ENCODE results near the gene LRRC23. TPM values are rescaled to one million over a fixed set of nuclear protein-coding genes. Genes with fewer than 3 reads are reported as not detected.

LRRC23 gene
- total and polyA plus RNA-seq, 9 donors = 5.7 to 13.7 (median 11.0) TPM

Other genes starting within 250 kb of the LRRC23 start
- 59.5 TPM for gene ING4, start 241.7 kb upstream of the LRRC23 start, total RNA-seq
- gene ING4, start 241.7 kb upstream of the LRRC23 start, polyA plus RNA-seq (ENCODE audit: insufficient read depth in 1 of 8, insufficient read length in 8 of 8, low replicate concordance in 1 of 8) = 10 to 100 TPM; 45.9 to 59.9 (median 54.3) TPM
- 18.2 TPM for gene ZNF384, start 215.4 kb upstream of the LRRC23 start, total RNA-seq
- gene ZNF384, start 215.4 kb upstream of the LRRC23 start, polyA plus RNA-seq (ENCODE audit: insufficient read depth in 1 of 8, insufficient read length in 8 of 8, low replicate concordance in 1 of 8) = 10 to 100 TPM; 36.9 to 57.9 (median 49.7) TPM
- gene PIANP, start 204.0 kb upstream of the LRRC23 start, total RNA-seq = 0.49 TPM
- 1 to 10 TPM; 2.4 to 8.4 (median 5.6) TPM for gene PIANP, start 204.0 kb upstream of the LRRC23 start, polyA plus RNA-seq (ENCODE audit: insufficient read depth in 1 of 8, insufficient read length in 8 of 8, low replicate concordance in 1 of 8)
- 53.6 TPM for gene COPS7A, start 180.8 kb upstream of the LRRC23 start, total RNA-seq
- 10 to 100 TPM; 59.0 to 68.7 (median 64.7) TPM for gene COPS7A, start 180.8 kb upstream of the LRRC23 start, polyA plus RNA-seq (ENCODE audit: insufficient read depth in 1 of 8, insufficient read length in 8 of 8, low replicate concordance in 1 of 8)
- 88.2 TPM for gene MLF2, start 151.7 kb upstream of the LRRC23 start, total RNA-seq
- gene MLF2, start 151.7 kb upstream of the LRRC23 start, polyA plus RNA-seq (ENCODE audit: insufficient read depth in 1 of 8, insufficient read length in 8 of 8, low replicate concordance in 1 of 8) = 100 to 1,000 TPM; 122 to 161 (median 148) TPM
- 87.5 TPM for gene PTMS, start 138.5 kb upstream of the LRRC23 start, total RNA-seq
- 100 to 1,000 TPM; 362 to 529 (median 482) TPM for gene PTMS, start 138.5 kb upstream of the LRRC23 start, polyA plus RNA-seq (ENCODE audit: insufficient read depth in 1 of 8, insufficient read length in 8 of 8, low replicate concordance in 1 of 8)
- gene LAG3, start 132.3 kb upstream of the LRRC23 start, total RNA-seq = 0.18 TPM
- 1 to 10 TPM in 3 of 8 donors, under 1 TPM in 5; 0.42 to 1.2 (median 0.67) TPM for gene LAG3, start 132.3 kb upstream of the LRRC23 start, polyA plus RNA-seq (ENCODE audit: insufficient read depth in 1 of 8, insufficient read length in 8 of 8, low replicate concordance in 1 of 8)
- gene CD4, start 115.3 kb upstream of the LRRC23 start, total RNA-seq = 3.1 TPM
- 1 to 10 TPM; 5.0 to 9.7 (median 7.0) TPM for gene CD4, start 115.3 kb upstream of the LRRC23 start, polyA plus RNA-seq (ENCODE audit: insufficient read depth in 1 of 8, insufficient read length in 8 of 8, low replicate concordance in 1 of 8)
- 11.3 TPM for gene GPR162, start 83.0 kb upstream of the LRRC23 start, total RNA-seq
- gene GPR162, start 83.0 kb upstream of the LRRC23 start, polyA plus RNA-seq (ENCODE audit: insufficient read depth in 1 of 8, insufficient read length in 8 of 8, low replicate concordance in 1 of 8) = 10 to 100 TPM; 16.3 to 27.3 (median 20.6) TPM
- gene P3H3, start 76.4 kb upstream of the LRRC23 start, total RNA-seq = 23.1 TPM
- 10 to 100 TPM; 33.6 to 70.5 (median 46.5) TPM for gene P3H3, start 76.4 kb upstream of the LRRC23 start, polyA plus RNA-seq (ENCODE audit: insufficient read depth in 1 of 8, insufficient read length in 8 of 8, low replicate concordance in 1 of 8)
- 4.7 TPM for gene GNB3, start 63.9 kb upstream of the LRRC23 start, total RNA-seq
- 10 to 100 TPM; 12.9 to 41.7 (median 22.8) TPM for gene GNB3, start 63.9 kb upstream of the LRRC23 start, polyA plus RNA-seq (ENCODE audit: insufficient read depth in 1 of 8, insufficient read length in 8 of 8, low replicate concordance in 1 of 8)
- 14.0 TPM for gene CDCA3, start 53.5 kb upstream of the LRRC23 start, total RNA-seq
- gene CDCA3, start 53.5 kb upstream of the LRRC23 start, polyA plus RNA-seq (ENCODE audit: insufficient read depth in 1 of 8, insufficient read length in 8 of 8, low replicate concordance in 1 of 8) = 10 to 100 TPM; 16.4 to 27.6 (median 21.3) TPM
- gene USP5, start 52.7 kb upstream of the LRRC23 start, total RNA-seq = 60.2 TPM
- 10 to 100 TPM; 56.2 to 73.9 (median 65.9) TPM for gene USP5, start 52.7 kb upstream of the LRRC23 start, polyA plus RNA-seq (ENCODE audit: insufficient read depth in 1 of 8, insufficient read length in 8 of 8, low replicate concordance in 1 of 8)
- 1,287 TPM for gene TPI1, start 37.3 kb upstream of the LRRC23 start, total RNA-seq
- 1,000 to 10,000 TPM in 1 of 8 donors, 100 to 1,000 TPM in 7; 707 to 1,049 (median 940) TPM for gene TPI1, start 37.3 kb upstream of the LRRC23 start, polyA plus RNA-seq (ENCODE audit: insufficient read depth in 1 of 8, insufficient read length in 8 of 8, low replicate concordance in 1 of 8)
- gene SPSB2, start 31.5 kb upstream of the LRRC23 start, total RNA-seq = 3.2 TPM
- 1 to 10 TPM; 3.9 to 8.4 (median 6.8) TPM for gene SPSB2, start 31.5 kb upstream of the LRRC23 start, polyA plus RNA-seq (ENCODE audit: insufficient read depth in 1 of 8, insufficient read length in 8 of 8, low replicate concordance in 1 of 8)
- gene ENO2, start 9.8 kb downstream of the LRRC23 start, total RNA-seq = 4.3 TPM
- gene ENO2, start 9.8 kb downstream of the LRRC23 start, polyA plus RNA-seq (ENCODE audit: insufficient read depth in 1 of 8, insufficient read length in 8 of 8, low replicate concordance in 1 of 8) = 10 to 100 TPM in 1 of 8 donors, 1 to 10 TPM in 7; 6.4 to 10.2 (median 7.5) TPM
- gene ATN1, start 23.1 kb downstream of the LRRC23 start, total RNA-seq = 11.1 TPM
- 100 to 1,000 TPM in 1 of 8 donors, 10 to 100 TPM in 7; 65.4 to 101 (median 90.2) TPM for gene ATN1, start 23.1 kb downstream of the LRRC23 start, polyA plus RNA-seq (ENCODE audit: insufficient read depth in 1 of 8, insufficient read length in 8 of 8, low replicate concordance in 1 of 8)
- gene RNU7-1, start 39.0 kb downstream of the LRRC23 start, total RNA-seq = not detected
- not detected for gene RNU7-1, start 39.0 kb downstream of the LRRC23 start, polyA plus RNA-seq (ENCODE audit: insufficient read depth in 1 of 8, insufficient read length in 8 of 8, low replicate concordance in 1 of 8)
- gene C12orf57, start 39.2 kb downstream of the LRRC23 start, total RNA-seq = 350 TPM
- 100 to 1,000 TPM; 135 to 200 (median 182) TPM for gene C12orf57, start 39.2 kb downstream of the LRRC23 start, polyA plus RNA-seq (ENCODE audit: insufficient read depth in 1 of 8, insufficient read length in 8 of 8, low replicate concordance in 1 of 8)
- 5.8 TPM for gene PTPN6, start 46.5 kb downstream of the LRRC23 start, total RNA-seq
- gene PTPN6, start 46.5 kb downstream of the LRRC23 start, polyA plus RNA-seq (ENCODE audit: insufficient read depth in 1 of 8, insufficient read length in 8 of 8, low replicate concordance in 1 of 8) = 1 to 10 TPM; 4.0 to 8.1 (median 6.0) TPM
- gene PHB2, start 65.8 kb downstream of the LRRC23 start, total RNA-seq = 301 TPM
- gene PHB2, start 65.8 kb downstream of the LRRC23 start, polyA plus RNA-seq (ENCODE audit: insufficient read depth in 1 of 8, insufficient read length in 8 of 8, low replicate concordance in 1 of 8) = 100 to 1,000 TPM; 285 to 322 (median 310) TPM
- gene EMG1, start 66.1 kb downstream of the LRRC23 start, total RNA-seq = 38.0 TPM
- gene EMG1, start 66.1 kb downstream of the LRRC23 start, polyA plus RNA-seq (ENCODE audit: insufficient read depth in 1 of 8, insufficient read length in 8 of 8, low replicate concordance in 1 of 8) = 10 to 100 TPM; 27.6 to 32.9 (median 30.6) TPM
- 7.8 TPM for gene LPCAT3, start 113.7 kb downstream of the LRRC23 start, total RNA-seq
- gene LPCAT3, start 113.7 kb downstream of the LRRC23 start, polyA plus RNA-seq (ENCODE audit: insufficient read depth in 1 of 8, insufficient read length in 8 of 8, low replicate concordance in 1 of 8) = 10 to 100 TPM; 15.9 to 23.2 (median 19.1) TPM
- gene C1S, start 155.9 kb downstream of the LRRC23 start, total RNA-seq = 91.1 TPM
- 10 to 100 TPM; 56.2 to 94.2 (median 77.6) TPM for gene C1S, start 155.9 kb downstream of the LRRC23 start, polyA plus RNA-seq (ENCODE audit: insufficient read depth in 1 of 8, insufficient read length in 8 of 8, low replicate concordance in 1 of 8)
- 87.7 TPM for gene C1R, start 187.6 kb downstream of the LRRC23 start, total RNA-seq
- 100 to 1,000 TPM in 1 of 8 donors, 10 to 100 TPM in 7; 75.0 to 105 (median 96.2) TPM for gene C1R, start 187.6 kb downstream of the LRRC23 start, polyA plus RNA-seq (ENCODE audit: insufficient read depth in 1 of 8, insufficient read length in 8 of 8, low replicate concordance in 1 of 8)
- 13.3 TPM for gene C1RL, start 204.4 kb downstream of the LRRC23 start, total RNA-seq
- 10 to 100 TPM; 11.2 to 18.6 (median 12.9) TPM for gene C1RL, start 204.4 kb downstream of the LRRC23 start, polyA plus RNA-seq (ENCODE audit: insufficient read depth in 1 of 8, insufficient read length in 8 of 8, low replicate concordance in 1 of 8)
- 0.49 TPM for gene RBP5, start 224.1 kb downstream of the LRRC23 start, total RNA-seq
- gene RBP5, start 224.1 kb downstream of the LRRC23 start, polyA plus RNA-seq (ENCODE audit: insufficient read depth in 1 of 8, insufficient read length in 8 of 8, low replicate concordance in 1 of 8) = 1 to 10 TPM; 1.6 to 6.5 (median 3.6) TPM
- 7.2 TPM for gene CLSTN3, start 225.5 kb downstream of the LRRC23 start, total RNA-seq
- 10 to 100 TPM; 17.1 to 27.2 (median 20.5) TPM for gene CLSTN3, start 225.5 kb downstream of the LRRC23 start, polyA plus RNA-seq (ENCODE audit: insufficient read depth in 1 of 8, insufficient read length in 8 of 8, low replicate concordance in 1 of 8)